ENCODE measurements around the gene PPP1R11.

- TF ChIP-seq CTCF (conservative IDR thresholded peaks at IDR 0.05 in 1 of 2, IDR thresholded peaks at IDR 0.05 in 1 of 2; ENCODE audit: extremely low read depth in 1 of 2, insufficient read depth in 1 of 2, low read depth in 1 of 2, low read length in 2 of 2) (no peak), EZH2 (IDR thresholded peaks at IDR 0.05; ENCODE audit: borderline replicate concordance, low read length) (no peak)
These were observed 4.9 kb downstream of the PPP1R11 start for GRCh38 chr6:30071858-30072257.

Measured in mammary epithelial cell (primary cell).